CD4-positive, alpha-beta T cell treated with Interleukin-6 at 100 ng/mL for 8 hours (primary cell): Measurements from ENCODE around the gene PRR7.

Source experiments
- DNase-seq: peaks from one replicate; pipeline ENCODE4 v3.0.0-alpha.2; 2020; ENCODE audit warnings: mixed read lengths, low spot score

Gene PRR7

DNA sequence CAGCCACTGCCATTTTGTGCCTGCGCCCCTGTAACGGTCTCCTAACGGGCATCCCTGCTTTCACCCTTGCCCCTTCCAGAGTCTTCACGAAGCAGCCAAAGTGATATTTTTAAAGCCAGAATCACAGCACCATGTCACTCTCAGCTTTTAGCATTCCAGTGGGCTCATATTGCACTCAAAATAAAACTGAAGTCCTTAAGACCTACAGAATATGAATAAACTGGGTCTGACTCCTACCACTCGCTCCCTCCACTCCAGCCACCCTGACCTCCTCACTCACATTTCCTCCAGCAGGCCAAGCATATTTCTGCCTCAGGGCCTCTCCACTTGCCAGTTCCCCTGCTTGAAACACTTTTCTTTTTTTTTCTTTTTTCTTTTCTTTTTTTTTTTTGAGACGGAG lies 53.2 kb downstream of the PRR7 start:
- no peak for DNase-seq

DNA sequence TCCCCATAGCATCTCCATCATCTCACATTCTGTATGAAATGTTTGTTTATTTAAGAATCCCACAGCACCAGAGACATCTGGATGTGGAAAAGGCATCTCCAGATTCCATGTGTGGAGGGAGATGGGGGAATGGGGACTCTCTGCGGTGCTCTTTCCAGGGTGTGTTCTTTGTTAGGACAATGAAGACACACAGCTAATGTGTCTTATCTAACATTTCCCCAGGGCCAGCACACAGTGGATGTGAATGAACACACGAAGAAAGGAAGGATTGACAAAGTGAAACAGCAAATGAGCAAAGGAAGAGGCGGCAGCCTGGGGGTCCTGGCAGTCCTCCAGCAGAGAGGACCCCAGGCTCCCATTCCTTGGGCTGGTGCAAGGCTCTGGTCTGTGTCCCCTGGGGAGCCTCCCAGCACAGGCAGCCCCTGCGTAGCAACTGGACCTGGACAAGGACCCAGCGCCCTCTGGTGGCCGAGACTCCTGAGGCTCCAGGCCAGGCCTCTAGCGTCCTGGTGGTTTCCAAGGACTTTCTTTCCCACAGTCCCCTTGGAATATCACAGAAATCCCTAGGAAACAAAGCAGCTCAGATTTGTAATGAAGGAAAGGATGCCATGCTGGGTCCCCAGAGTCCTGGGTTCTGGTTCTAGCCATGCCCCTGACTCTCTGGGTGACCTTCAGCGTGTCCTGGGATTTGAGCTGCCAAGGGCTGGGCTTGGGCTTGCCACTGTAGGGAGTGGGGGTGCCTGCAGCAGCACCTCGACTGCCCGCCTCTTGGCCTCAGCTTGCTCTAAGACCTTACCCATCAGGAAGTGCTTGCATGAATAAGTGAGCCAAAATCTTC lies 54.3 kb downstream of the PRR7 start:
- DNase-seq, result peak; percentile 79

DNA sequence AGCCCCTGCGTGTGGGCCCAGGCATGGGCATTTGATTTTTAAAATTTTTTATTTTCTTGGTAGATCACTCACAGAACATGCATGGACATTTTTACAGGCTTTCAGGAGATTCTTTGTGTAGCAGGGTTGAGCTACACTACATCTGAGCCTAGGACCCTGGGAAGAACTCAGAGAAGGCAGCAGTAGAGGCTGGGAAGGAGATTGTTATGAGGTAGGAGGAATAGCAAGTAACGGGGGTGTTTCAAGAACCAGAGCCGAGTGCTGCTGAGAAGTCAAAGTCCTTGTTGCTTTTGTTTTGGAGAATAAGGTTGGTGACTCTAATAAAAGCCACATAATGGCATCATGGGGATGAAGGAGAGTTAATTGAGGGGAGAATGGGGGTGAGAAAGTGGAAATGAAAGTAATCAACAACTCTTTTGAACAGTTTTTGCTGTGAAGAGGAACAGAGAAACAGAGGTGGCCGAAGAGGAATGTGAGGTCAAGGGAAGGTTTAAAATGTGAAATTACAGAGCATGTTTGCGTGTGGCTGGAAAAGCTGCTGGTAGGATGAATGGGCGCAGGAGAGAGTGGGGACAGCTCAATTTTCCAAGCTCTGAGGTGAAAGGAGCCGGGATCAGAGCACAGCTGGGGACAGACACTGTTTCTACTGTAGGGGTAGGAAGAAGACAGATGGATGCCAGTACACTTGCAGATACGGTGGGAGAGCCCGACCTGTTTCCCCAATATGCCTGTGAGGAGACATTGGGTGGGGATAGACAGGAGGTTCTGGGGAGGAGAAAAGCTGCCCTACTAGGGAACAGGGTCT lies 55.5 kb downstream of the PRR7 start:
- DNase-seq, result no peak

DNA sequence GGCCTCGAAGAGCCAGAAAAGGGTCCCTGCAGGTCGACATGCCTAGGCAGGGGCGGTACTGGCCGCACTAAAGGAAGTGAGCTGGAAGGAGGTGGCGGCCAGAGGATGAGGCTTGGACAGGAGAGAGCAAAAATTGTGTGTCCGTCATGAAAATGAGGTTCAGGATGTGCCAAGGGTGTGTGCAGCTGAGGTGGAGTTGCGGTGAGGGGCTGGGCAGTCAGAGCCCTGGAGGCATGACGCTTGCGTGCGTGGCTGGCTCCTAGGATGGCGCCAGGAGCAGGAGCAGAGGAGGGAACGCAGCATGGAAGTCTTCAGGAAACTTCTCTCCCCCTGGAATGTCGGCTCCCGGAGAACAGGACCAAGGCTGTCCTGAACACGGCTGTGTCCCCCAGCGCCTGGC lies 56.3 kb downstream of the PRR7 start:
- DNase-seq, result no peak

DNA sequence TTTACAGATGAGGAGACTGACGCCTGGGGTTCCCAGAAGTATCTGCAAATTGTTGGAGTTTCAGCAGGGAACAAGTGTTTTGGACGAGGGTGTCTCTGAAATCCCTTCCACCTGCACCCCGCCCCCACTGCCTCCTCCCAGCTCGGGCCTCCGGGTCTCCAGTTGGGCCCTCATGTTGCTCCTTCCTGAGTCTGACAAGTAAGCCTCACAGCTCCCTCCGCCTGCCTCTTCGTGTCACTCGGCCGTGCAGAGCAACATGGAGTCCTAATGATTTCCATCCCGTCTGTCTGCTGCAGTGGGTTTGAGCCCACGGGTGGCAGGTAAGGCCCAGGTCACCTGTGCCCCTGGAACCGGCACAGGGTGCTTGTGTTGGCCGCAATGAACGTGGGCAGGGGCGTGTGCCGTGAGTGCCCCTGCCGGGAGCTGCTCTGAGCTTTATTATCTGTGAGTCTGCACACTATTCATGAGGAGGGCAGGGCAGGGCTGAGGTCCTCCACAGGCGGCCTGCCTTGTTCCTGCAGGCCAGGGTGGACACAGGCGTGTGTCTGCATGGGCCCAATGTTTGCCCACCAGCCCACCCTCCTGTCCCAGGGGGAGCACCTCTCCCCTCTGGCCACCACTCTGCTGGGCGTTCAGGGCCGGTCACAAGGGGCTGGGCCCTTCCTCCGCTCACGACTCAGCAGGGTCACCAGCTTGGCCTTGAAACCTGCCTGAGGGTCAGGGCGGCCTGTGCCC lies 56.9 kb downstream of the PRR7 start:
- no peak for DNase-seq

DNA sequence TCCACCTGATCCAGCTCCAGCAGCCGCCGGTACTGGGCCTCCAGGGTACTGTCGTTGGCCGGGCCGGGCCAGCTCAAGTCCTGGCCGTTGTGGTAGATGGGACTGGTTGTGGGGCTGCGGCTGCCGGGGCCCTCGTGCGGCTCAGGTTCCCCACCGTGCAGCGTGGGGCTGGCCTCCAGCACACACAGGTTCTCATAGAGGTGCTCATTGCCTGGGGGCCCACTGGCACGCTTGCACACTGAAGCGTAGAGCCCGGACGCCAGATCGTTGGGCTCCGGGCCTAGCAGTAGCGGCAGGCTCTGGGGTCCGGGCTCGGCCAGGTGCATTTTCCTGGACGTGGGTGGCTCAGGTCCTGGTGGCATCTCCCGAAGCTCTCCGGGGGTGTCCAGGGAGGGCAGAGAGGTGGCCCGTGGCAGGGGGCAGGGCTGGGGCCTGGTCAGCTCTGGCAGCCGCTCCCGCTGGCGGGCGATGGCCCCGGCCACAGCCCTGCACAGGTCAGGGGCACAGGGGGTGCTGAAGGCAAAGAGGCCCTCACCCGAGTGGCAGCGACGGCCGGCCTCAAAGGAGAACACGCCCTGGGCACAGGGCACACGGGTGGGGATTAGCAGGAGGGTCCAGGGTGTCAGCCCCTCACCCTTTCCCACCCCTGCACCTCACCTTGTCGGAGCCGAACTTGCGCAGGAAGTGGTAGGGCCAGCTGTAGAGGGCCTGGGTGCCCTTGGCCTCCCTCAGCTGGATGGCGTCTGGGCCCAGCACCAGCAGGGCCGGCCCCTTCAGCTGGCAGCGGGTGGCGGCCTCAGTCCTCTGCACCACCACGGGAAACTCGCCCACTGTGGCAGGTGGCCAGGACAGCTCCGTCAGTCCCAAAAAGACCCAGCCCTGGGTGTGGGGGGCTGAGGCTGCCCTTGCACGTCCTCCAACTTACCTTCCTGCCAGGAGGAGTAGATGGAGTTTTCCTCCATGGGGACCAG lies 57.8 kb downstream of the PRR7 start:
- DNase-seq, result no peak

DNA sequence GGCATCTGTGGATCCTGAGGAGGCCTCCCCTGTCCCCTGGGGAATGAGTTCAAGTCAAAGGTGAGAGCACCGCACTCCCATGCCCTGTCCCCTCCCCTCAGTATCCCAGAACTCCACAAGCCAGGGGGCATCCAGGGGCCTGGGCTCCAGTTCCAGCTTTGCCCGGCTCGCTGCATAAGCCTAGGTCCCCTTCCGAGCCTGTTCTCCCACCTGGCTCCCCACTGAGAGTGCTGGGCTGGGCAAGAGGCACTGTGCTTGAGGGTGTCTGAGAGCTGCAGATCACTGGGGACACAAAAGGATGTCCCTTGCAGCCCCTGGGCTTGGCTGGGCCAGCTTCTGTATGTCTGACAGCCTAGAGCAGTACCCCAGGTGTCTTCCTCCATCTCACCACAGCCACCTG lies 58.5 kb downstream of the PRR7 start:
- no peak for DNase-seq
